SK-N-SH treated with all-trans-retinoic acid at 6 μM for 48 hours (cell line): ENCODE measurements around the gene MCM10.

Experiments
- ATAC-seq: fragments of 200-7000 bp; cut with Tn5 transposase; 3 replicates; pipeline ENCODE4 v1.9.1; 2020; ENCODE audit warnings: mild to moderate bottlenecking, moderate library complexity
- ARNTL ChIP-seq: fragments of 450-650 bp; formaldehyde crosslinking; IDR thresholded peaks from 2 replicates; pipeline ENCODE4 v1.5.0; 2020; ENCODE audit warnings: low read depth, mild to moderate bottlenecking, moderate library complexity, borderline replicate concordance
- BACH2 ChIP-seq: fragments of 250-450 bp; sonication (Bioruptor Pico); IDR thresholded peaks from 2 replicates; pipeline ENCODE4 v1.9.0; 2021; ENCODE audit warnings: mild to moderate bottlenecking, borderline replicate concordance
- CREB5 ChIP-seq: fragments of 250-450 bp; sonication (Bioruptor Pico); IDR thresholded peaks from 2 replicates; pipeline ENCODE4 v1.5.1; 2020; ENCODE audit warnings: low read depth, mild to moderate bottlenecking, moderate library complexity
- CSDC2 ChIP-seq: fragments of 250-450 bp; sonication (Bioruptor Pico); IDR thresholded peaks from 2 replicates; pipeline ENCODE4 v1.5.0; 2020; ENCODE audit warnings: mild to moderate bottlenecking, moderate library complexity
- ESRRG ChIP-seq: fragments of 250-450 bp; sonication (Bioruptor Pico); IDR thresholded peaks from 2 replicates; pipeline ENCODE4 v1.6.1; 2021; ENCODE audit warnings: mild to moderate bottlenecking
- GLIS3 ChIP-seq: fragments of 250-450 bp; sonication (Bioruptor Pico); IDR thresholded peaks from 2 replicates; pipeline ENCODE4 v1.5.0; 2020; ENCODE audit warnings: mild to moderate bottlenecking, moderate library complexity
- ISL1 ChIP-seq: fragments of 250-450 bp; sonication (Bioruptor Pico); IDR thresholded peaks from 2 replicates; pipeline ENCODE4 v2.1.2; 2022; ENCODE audit warnings: mild to moderate bottlenecking, moderate library complexity
- OSR1 ChIP-seq: fragments of 250-450 bp; sonication (Bioruptor Pico); IDR thresholded peaks from 2 replicates; pipeline ENCODE4 v1.8.0; 2022; ENCODE audit warnings: moderate library complexity, mild to moderate bottlenecking, inconsistent platforms
- PPARA ChIP-seq: fragments of 250-450 bp; sonication (Bioruptor Pico); IDR thresholded peaks from 2 replicates; pipeline ENCODE4 v1.5.0; 2020; ENCODE audit warnings: mild to moderate bottlenecking, borderline replicate concordance
- RARB ChIP-seq: fragments of 250-450 bp; sonication (Bioruptor Pico); IDR thresholded peaks from 2 replicates; pipeline ENCODE4 v1.8.0; 2021; ENCODE audit warnings: mild to moderate bottlenecking, moderate library complexity
- SNAI2 ChIP-seq: fragments of 250-450 bp; sonication (Bioruptor Pico); IDR thresholded peaks from 2 replicates; pipeline ENCODE4 v1.5.0; 2020; ENCODE audit warnings: mild to moderate bottlenecking, moderate library complexity
- TCF4 ChIP-seq: fragments of 250-450 bp; sonication (Bioruptor Pico); IDR thresholded peaks from 2 replicates; pipeline ENCODE4 v1.8.0; 2021; ENCODE audit warnings: mild to moderate bottlenecking, moderate library complexity, borderline replicate concordance
- TOX ChIP-seq: fragments of 250-450 bp; sonication (Bioruptor Pico); IDR thresholded peaks from 2 replicates; pipeline ENCODE4 v1.8.0; 2021; ENCODE audit warnings: mild to moderate bottlenecking, moderate library complexity, borderline replicate concordance
- TSHZ2 ChIP-seq: fragments of 250-450 bp; sonication (Bioruptor Pico); IDR thresholded peaks from 2 replicates; pipeline ENCODE4 v1.5.0; 2020; ENCODE audit warnings: mild to moderate bottlenecking, moderate library complexity
- ZC3H10 ChIP-seq: fragments of 250-450 bp; sonication (Bioruptor Pico); IDR thresholded peaks from 2 replicates; pipeline ENCODE4 v1.5.1; 2021; ENCODE audit warnings: mild to moderate bottlenecking, moderate library complexity
- ZFP3 ChIP-seq: fragments of 250-450 bp; sonication (Bioruptor Pico); IDR thresholded peaks from 2 replicates; pipeline ENCODE4 v1.5.0; 2020; ENCODE audit warnings: mild to moderate bottlenecking, moderate library complexity
- ZFP30 ChIP-seq: fragments of 450-650 bp; formaldehyde crosslinking; IDR thresholded peaks from 2 replicates; pipeline ENCODE4 v1.5.0; 2022; ENCODE audit warnings: mild to moderate bottlenecking, moderate library complexity
- ZNF565 ChIP-seq: fragments of 450-650 bp; formaldehyde crosslinking; conservative IDR thresholded peaks from 2 replicates; pipeline ENCODE4 v1.5.0; 2020; ENCODE audit warnings: low read depth, mild to moderate bottlenecking, moderate library complexity
- ZNF70 ChIP-seq: fragments of 450-650 bp; formaldehyde crosslinking; IDR thresholded peaks from 2 replicates; pipeline ENCODE4 v1.5.0; 2020; ENCODE audit warnings: mild to moderate bottlenecking, moderate library complexity
- ZNF8 ChIP-seq: fragments of 450-650 bp; formaldehyde crosslinking; IDR thresholded peaks from 2 replicates; pipeline ENCODE4 v1.5.0; 2020; ENCODE audit warnings: mild to moderate bottlenecking, moderate library complexity
- TF ChIP-seq, protein P1 (sequence below): fragments of 250-450 bp; sonication (Bioruptor Pico); IDR thresholded peaks from 2 replicates; pipeline ENCODE4 v1.8.0; 2021; ENCODE audit warnings: low read depth, mild to moderate bottlenecking, moderate library complexity, borderline replicate concordance
- TF ChIP-seq, protein P2 (sequence below): fragments of 250-450 bp; sonication (Bioruptor Pico); IDR thresholded peaks from 2 replicates; pipeline ENCODE4 v1.8.0; 2020; ENCODE audit warnings: mild to moderate bottlenecking, moderate library complexity, borderline replicate concordance
- TF ChIP-seq, protein P3 (sequence below): fragments of 250-450 bp; sonication (Bioruptor Pico); IDR thresholded peaks from 2 replicates; pipeline ENCODE4 v1.5.1; 2021; ENCODE audit warnings: mild to moderate bottlenecking, moderate library complexity

MCM10 gene

DNA sequence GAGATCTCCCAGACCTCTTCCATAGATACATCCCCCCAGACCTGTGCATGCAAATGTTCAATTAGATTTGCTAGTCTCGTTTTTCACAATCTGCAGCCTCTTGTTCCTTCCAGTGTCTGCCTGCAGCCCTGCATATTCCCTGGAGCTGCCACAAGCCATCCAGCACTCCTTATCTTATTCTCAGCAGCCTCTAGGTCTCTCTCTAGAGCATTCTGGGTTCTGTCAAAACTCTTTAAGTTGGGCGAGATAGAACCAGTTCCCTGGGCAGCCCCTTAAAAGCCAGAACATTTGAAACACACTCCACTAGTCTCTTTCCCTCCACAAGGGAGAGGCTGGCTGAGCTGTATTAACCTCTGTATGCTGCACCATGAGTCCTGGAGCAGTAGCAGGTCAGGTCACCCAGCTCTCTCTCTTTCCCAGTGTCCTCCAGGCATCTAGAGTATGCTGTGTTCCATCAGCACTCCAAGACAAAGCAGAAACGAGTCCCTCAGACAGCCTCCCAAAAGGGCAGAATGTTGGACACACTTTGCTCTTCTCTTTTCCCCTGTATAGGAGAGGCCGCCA, 20.6 kb upstream of the MCM10 start:
- ATAC-seq = no peak

DNA sequence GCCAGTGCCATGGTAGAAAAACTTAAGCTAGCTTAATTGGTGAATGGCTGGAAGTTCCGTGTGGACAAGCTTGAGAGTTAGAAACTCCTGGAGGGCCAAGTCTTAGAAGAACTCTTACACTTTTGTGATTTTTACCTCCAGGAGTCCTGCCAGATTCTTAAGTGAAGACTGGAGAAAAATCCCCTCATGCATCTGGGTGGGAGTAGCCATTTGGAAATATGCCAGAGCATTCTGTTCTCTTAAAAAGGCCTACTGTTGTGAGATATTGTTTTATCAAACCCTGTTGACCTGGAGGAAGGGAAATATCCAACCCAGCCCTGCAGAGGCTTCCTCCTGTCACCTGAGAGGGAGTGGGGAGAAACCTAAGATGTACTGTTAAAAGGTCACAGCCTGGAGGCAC, 17.6 kb upstream of the MCM10 start:
- TF ChIP-seq, protein P1, sequence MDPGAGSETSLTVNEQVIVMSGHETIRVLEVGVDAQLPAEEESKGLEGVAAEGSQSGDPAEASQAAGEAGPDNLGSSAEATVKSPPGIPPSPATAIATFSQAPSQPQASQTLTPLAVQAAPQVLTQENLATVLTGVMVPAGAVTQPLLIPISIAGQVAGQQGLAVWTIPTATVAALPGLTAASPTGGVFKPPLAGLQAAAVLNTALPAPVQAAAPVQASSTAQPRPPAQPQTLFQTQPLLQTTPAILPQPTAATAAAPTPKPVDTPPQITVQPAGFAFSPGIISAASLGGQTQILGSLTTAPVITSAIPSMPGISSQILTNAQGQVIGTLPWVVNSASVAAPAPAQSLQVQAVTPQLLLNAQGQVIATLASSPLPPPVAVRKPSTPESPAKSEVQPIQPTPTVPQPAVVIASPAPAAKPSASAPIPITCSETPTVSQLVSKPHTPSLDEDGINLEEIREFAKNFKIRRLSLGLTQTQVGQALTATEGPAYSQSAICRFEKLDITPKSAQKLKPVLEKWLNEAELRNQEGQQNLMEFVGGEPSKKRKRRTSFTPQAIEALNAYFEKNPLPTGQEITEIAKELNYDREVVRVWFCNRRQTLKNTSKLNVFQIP (CRISPR knock-in tag) = no peak
- TF ChIP-seq, protein P2, sequence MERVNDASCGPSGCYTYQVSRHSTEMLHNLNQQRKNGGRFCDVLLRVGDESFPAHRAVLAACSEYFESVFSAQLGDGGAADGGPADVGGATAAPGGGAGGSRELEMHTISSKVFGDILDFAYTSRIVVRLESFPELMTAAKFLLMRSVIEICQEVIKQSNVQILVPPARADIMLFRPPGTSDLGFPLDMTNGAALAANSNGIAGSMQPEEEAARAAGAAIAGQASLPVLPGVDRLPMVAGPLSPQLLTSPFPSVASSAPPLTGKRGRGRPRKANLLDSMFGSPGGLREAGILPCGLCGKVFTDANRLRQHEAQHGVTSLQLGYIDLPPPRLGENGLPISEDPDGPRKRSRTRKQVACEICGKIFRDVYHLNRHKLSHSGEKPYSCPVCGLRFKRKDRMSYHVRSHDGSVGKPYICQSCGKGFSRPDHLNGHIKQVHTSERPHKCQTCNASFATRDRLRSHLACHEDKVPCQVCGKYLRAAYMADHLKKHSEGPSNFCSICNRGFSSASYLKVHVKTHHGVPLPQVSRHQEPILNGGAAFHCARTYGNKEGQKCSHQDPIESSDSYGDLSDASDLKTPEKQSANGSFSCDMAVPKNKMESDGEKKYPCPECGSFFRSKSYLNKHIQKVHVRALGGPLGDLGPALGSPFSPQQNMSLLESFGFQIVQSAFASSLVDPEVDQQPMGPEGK (CRISPR knock-in tag) = no peak
- no peak for TF ChIP-seq RARB (CRISPR knock-in tag)
- TF ChIP-seq ZC3H10 = no peak
- no peak for TF ChIP-seq ZNF565 (CRISPR knock-in tag)
- TF ChIP-seq CREB5 = no peak
- TF ChIP-seq ESRRG (CRISPR knock-in tag) = no peak
- TF ChIP-seq ARNTL = no peak
- TF ChIP-seq, protein P3, sequence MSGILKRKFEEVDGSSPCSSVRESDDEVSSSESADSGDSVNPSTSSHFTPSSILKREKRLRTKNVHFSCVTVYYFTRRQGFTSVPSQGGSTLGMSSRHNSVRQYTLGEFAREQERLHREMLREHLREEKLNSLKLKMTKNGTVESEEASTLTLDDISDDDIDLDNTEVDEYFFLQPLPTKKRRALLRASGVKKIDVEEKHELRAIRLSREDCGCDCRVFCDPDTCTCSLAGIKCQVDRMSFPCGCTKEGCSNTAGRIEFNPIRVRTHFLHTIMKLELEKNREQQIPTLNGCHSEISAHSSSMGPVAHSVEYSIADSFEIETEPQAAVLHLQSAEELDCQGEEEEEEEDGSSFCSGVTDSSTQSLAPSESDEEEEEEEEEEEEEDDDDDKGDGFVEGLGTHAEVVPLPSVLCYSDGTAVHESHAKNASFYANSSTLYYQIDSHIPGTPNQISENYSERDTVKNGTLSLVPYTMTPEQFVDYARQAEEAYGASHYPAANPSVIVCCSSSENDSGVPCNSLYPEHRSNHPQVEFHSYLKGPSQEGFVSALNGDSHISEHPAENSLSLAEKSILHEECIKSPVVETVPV (CRISPR knock-in tag) = no peak
- TF ChIP-seq PPARA (CRISPR knock-in tag) = no peak
- TF ChIP-seq TOX (CRISPR knock-in tag) = no peak
- TF ChIP-seq ZFP3 = no peak
- TF ChIP-seq ZNF70 (CRISPR knock-in tag) = no peak
- TF ChIP-seq BACH2 (CRISPR knock-in tag) = no peak
- TF ChIP-seq, all 23 proteins: peak for 0
- ATAC-seq = no peak

More for the DNA sequence above, 20.6 kb upstream of the MCM10 start:
- TF ChIP-seq ZNF565 (CRISPR knock-in tag) = no peak
- TF ChIP-seq ZFP3 = no peak
- TF ChIP-seq OSR1 (CRISPR knock-in tag) = no peak
- TF ChIP-seq ZFP30 = no peak
- no peak for TF ChIP-seq ISL1 (CRISPR knock-in tag)
- no peak for TF ChIP-seq CSDC2 (CRISPR knock-in tag)
- no peak for TF ChIP-seq ESRRG (CRISPR knock-in tag)
- no peak for TF ChIP-seq GLIS3 (CRISPR knock-in tag)

GRCh38 chr10:13144814-13145213, 16.5 kb upstream of the MCM10 start:
- no peak for ATAC-seq
- TF ChIP-seq ZFP3 (no peak), PPARA (CRISPR knock-in tag) (no peak), ZNF8 (no peak), TSHZ2 (no peak), RARB (CRISPR knock-in tag) (no peak), ZC3H10 (no peak), SNAI2 (no peak), ZNF565 (CRISPR knock-in tag) (no peak), CSDC2 (CRISPR knock-in tag) (no peak), CREB5 (no peak), TOX (CRISPR knock-in tag) (no peak), BACH2 (CRISPR knock-in tag) (no peak), TCF4 (CRISPR knock-in tag) (no peak), GLIS3 (CRISPR knock-in tag) (no peak)
- TF ChIP-seq, protein P3 (CRISPR knock-in tag) = no peak
- TF ChIP-seq, protein P1 (CRISPR knock-in tag) = no peak
